GM23248 (cell line): ENCODE measurements around the gene VSIG10.

Experiments used
- EZH2 ChIP-seq: fragments of 200-600 bp; sonication (generic); IDR thresholded peaks from 2 replicates; pipeline ENCODE4 v1.6.1; 2018; ENCODE audit warnings: antibody characterized with exemption, mild to moderate bottlenecking; ENCODE audit not compliant: insufficient read depth, poor library complexity, severe bottlenecking
- EZH2phosphoT487 ChIP-seq: fragments of 200-600 bp; sonication (generic); IDR thresholded peaks from 2 replicates; pipeline ENCODE4 v1.6.1; 2018; ENCODE audit warnings: antibody characterized with exemption, moderate library complexity, mild to moderate bottlenecking, low read depth; ENCODE audit not compliant: insufficient read depth

GRCh38 chr12:118126119-118126757 lies 22.4 kb upstream of the VSIG10 start:
- TF ChIP-seq EZH2phosphoT487 = no peak
- TF ChIP-seq EZH2 = no peak
